LNCAP (cell line): ENCODE data around the gene MTFR1L.

ENCODE experiments used
- TF ChIP-seq, protein P1 (sequence below): fragments of 450-650 bp; IDR thresholded peaks from 2 replicates; pipeline ENCODE4 v1.5.1; 2017; ENCODE audit warnings: mild to moderate bottlenecking

MTFR1L gene

DNA sequence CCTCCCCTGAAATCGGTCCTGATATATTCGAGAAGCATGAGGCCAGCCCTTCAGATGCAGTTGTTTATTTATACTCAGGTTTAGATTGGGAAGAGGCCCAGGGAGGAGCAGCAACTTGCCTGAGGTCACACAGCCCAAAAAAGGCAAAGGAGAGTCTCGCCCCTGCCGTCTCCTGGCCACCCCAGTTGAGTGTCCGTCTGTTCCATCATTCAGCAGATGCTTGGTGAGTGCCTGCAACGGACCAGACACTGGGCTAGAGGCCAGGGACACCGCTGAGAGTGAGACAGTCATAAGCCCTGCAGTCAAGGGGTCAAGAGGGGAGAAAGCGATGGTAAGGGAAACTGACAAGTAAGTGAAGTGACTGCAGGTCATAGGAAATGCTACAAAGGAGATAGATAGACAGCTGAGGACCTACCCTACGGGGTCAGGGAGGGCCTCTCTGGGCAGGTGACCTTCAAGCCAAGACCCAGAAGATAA lies 35.1 kb upstream of the MTFR1L start:
- TF ChIP-seq, protein P1, sequence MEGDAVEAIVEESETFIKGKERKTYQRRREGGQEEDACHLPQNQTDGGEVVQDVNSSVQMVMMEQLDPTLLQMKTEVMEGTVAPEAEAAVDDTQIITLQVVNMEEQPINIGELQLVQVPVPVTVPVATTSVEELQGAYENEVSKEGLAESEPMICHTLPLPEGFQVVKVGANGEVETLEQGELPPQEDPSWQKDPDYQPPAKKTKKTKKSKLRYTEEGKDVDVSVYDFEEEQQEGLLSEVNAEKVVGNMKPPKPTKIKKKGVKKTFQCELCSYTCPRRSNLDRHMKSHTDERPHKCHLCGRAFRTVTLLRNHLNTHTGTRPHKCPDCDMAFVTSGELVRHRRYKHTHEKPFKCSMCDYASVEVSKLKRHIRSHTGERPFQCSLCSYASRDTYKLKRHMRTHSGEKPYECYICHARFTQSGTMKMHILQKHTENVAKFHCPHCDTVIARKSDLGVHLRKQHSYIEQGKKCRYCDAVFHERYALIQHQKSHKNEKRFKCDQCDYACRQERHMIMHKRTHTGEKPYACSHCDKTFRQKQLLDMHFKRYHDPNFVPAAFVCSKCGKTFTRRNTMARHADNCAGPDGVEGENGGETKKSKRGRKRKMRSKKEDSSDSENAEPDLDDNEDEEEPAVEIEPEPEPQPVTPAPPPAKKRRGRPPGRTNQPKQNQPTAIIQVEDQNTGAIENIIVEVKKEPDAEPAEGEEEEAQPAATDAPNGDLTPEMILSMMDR = no peak

GRCh38 chr1:25785333-25786067 lies 34.3 kb upstream of the MTFR1L start:
- TF ChIP-seq, protein P1 = no peak

- TF ChIP-seq, protein P1 = no peak
Measured at GRCh38 chr1:25786887-25787759, 32.6 kb upstream of the MTFR1L start.

GRCh38 chr1:25787760-25788166 lies 32.0 kb upstream of the MTFR1L start:
- TF ChIP-seq, protein P1 = no peak

DNA sequence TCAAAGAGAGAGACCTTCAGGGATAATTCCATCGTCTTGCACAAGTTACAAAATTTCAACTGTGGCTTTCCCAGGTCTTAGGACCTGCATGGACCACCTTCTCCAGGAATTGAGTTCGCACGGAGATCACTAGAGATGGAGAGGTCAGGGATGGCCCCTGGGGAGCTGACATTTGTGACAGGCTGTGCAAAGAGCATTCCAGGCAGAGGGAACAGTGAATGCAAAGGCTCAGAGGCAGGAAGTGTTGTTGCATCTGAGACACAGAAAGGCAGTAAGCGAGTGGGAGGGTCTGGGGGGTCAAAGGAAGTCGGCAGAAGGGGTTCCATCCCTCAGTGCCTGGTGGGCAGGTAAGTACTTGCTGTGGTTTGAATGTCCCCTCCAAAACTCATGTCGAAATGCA lies 29.3 kb upstream of the MTFR1L start:
- TF ChIP-seq, protein P1 = no peak

DNA sequence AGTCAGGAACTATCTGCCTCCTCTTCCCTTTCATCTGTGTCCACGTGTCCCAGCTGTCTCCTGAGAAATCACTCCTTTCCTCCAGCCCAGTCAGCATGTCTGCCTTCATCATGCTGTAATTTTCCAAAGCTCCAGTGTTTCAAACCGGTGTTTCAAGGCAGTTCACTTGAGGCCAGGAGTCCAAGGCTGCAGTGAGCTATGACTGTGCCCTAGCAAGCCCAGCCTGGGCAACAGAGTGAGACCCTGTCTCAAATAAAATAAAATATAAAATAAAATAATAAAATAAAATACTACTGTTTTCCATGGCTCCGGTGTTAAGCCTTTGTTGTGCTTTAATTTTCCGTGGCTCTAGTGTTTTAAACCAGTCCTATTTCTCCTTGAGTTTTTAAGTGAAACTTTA lies 27.6 kb upstream of the MTFR1L start:
- TF ChIP-seq, protein P1 = no peak

- TF ChIP-seq, protein P1 = no peak
Measured at GRCh38 chr1:25793585-25794170, 26.1 kb upstream of the MTFR1L start.
